GM18520 (cell line): Measurements from ENCODE around the gene MTFR2.

Source experiments
- ATAC-seq: cut with Tn5 transposase; IDR thresholded peaks from one replicate; pipeline ENCODE4 v1.9.1; 2021; ENCODE audit not compliant: unreplicated experiment

The MTFR2 gene

GRCh38 chr6:136249811-136250685 is at the start of gene MTFR2:
Gene MTFR2, minus strand, starts transcription at chr6:136250311. Its CDS starts 1,212 bp downstream, at chr6:136249099.
- peak; percentile 98 for ATAC-seq

- no peak for ATAC-seq
Observed at GRCh38 chr6:136294621-136295020, 44.5 kb upstream of the MTFR2 start.

- ATAC-seq: no peak
Observed at GRCh38 chr6:136290410-136291010, 40.4 kb upstream of the MTFR2 start.

- peak; percentile 90 for ATAC-seq
Observed at GRCh38 chr6:136289579-136290409, 39.7 kb upstream of the MTFR2 start, which contains the start of gene BCLAF1. Gene BCLAF1, minus strand, starts transcription at chr6:136289846. Its CDS starts 9,980 bp downstream, at chr6:136279866.

GRCh38 chr6:136289327-136289578 is 39.1 kb upstream of the MTFR2 start:
- ATAC-seq: peak; percentile 22

- peak; percentile 28 for ATAC-seq
Observed at GRCh38 chr6:136288566-136289326, 38.6 kb upstream of the MTFR2 start.

- no peak for ATAC-seq
Observed at GRCh38 chr6:136284909-136285308, 34.8 kb upstream of the MTFR2 start.

GRCh38 chr6:136282906-136283305 is 32.8 kb upstream of the MTFR2 start:
- ATAC-seq: no peak

GRCh38 chr6:136280032-136280609 is 30.0 kb upstream of the MTFR2 start:
- ATAC-seq: no peak

- no peak for ATAC-seq
Observed at GRCh38 chr6:136274062-136274461, 24.0 kb upstream of the MTFR2 start.

GRCh38 chr6:136265101-136265500 is 15.0 kb upstream of the MTFR2 start:
- ATAC-seq: no peak

GRCh38 chr6:136262940-136263339 is 12.8 kb upstream of the MTFR2 start:
- no peak for ATAC-seq

GRCh38 chr6:136254851-136255466 is 4.8 kb upstream of the MTFR2 start:
- no peak for ATAC-seq

GRCh38 chr6:136253734-136254133 is 3.6 kb upstream of the MTFR2 start:
- ATAC-seq: no peak

- ATAC-seq: no peak
Observed at GRCh38 chr6:136252441-136252840, 2.3 kb upstream of the MTFR2 start.

- ATAC-seq: no peak
Observed at GRCh38 chr6:136251394-136251793, 1.3 kb upstream of the MTFR2 start.

GRCh38 chr6:136250686-136251008 is 536 bp upstream of the MTFR2 start:
- peak; percentile 2 for ATAC-seq

GRCh38 chr6:136249336-136249735 is 775 bp downstream of the MTFR2 start:
- no peak for ATAC-seq

GRCh38 chr6:136244061-136244616 is 6.0 kb downstream of the MTFR2 start:
- ATAC-seq: no peak
